Measurements from ENCODE around the gene ZNF710. TPM values are rescaled to one million over a fixed set of nuclear protein-coding genes. Genes with fewer than 3 reads are reported as not detected.

The ZNF710 gene
- total and polyA plus RNA-seq, 2 of the 4 experiments (the other 2 are of a cell fraction) = 7.6 to 8.2 TPM

- Histone ChIP-seq H2BK120ac (ENCODE audit: low read depth, low read length) (no peak overlapping the region), H3K4me3 (ENCODE audit: insufficient read depth, low read depth, low read length) (no peak overlapping the region), H3K4me1 (ENCODE audit: control insufficient read depth, insufficient read depth, low read length) (peaks cover 1% of the 10 kb centered on the region; the same call in 1 of the 2 replicates), H3K56ac (ENCODE audit: extremely low read depth, insufficient read depth, low read length) (no peak overlapping the region), H3K14ac (replicated peaks; ENCODE audit: low read depth, low read length) (no peak overlapping the region; the same call in 1 of the 2 replicates), H3K4me2 (ENCODE audit: low read depth, low read length) (no peak overlapping the region), H2AFZ (replicated peaks; ENCODE audit: low read length, poor library complexity) (no peak overlapping the region), H3K27me3 (ENCODE audit: control insufficient read depth, insufficient read depth, low read length) (no peaks in the 10 kb centered on the region), H4K8ac (ENCODE audit: low read depth in 2 of 2, low read length in 2 of 2) (0 out of 4 replicates have a peak overlapping the region, but pooled peaks of 1 of the 2 experiments have one; percentile 9), H3K27ac (ENCODE audit: insufficient read depth, low read length) (no peak overlapping the region), H3K9me3 (ENCODE audit: control insufficient read depth, insufficient read depth, low read length) (no peaks in the 10 kb centered on the region), H2BK20ac (ENCODE audit: low read depth, low read length) (no peak overlapping the region), H2AK5ac (ENCODE audit: low read depth, low read length) (0 out of 2 replicates have a peak overlapping the region, but pooled peaks have one; percentile 6), H2BK5ac (ENCODE audit: low read depth, low read length, poor library complexity, severe bottlenecking) (no peak overlapping the region), H3K18ac (ENCODE audit: low read depth, low read length) (no peak overlapping the region), H2AK9ac (replicated peaks; ENCODE audit: low read depth, low read length, poor library complexity) (peak overlapping the region; percentile 42), H4K20me1 (ENCODE audit: insufficient read depth, low read length) (peaks cover 17% of the 10 kb centered on the region), H4K91ac (ENCODE audit: insufficient read depth, low read depth, low read length) (no peak overlapping the region), H3K4ac (ENCODE audit: low read depth, low read length) (0 out of 2 replicates have a peak overlapping the region, but pooled peaks have one; percentile 19), H3K23ac (ENCODE audit: low read depth, low read length) (no peak overlapping the region), H2BK15ac (ENCODE audit: low read depth, low read length) (no peak overlapping the region; the same call in 2 of the 3 replicates), H3K36me3 (ENCODE audit: control insufficient read depth, insufficient read depth, low read length) (no peaks in the 10 kb centered on the region), H3K79me1 (ENCODE audit: low read depth in 1 of 2, low read length in 2 of 2) (peaks cover 4 to 57% of the 10 kb centered on the region in 2 experiments), H3K9ac (ENCODE audit: low read depth, low read length) (no peak overlapping the region), H4K5ac (ENCODE audit: low read depth, low read length) (no peak overlapping the region), H3K9me1 (ENCODE audit: insufficient read depth, low read length) (peaks cover 19% of the 10 kb centered on the region)
- ATAC-seq (ENCODE audit: low read depth) = no peak
- ChIA-PET CTCF (interaction anchor here (1.5 kb wide), 1 partner anchor 9 kb away, joined by 4 read pairs; no protein-coding TSS in a partner anchor), POLR2A (ENCODE audit: unreplicated experiment) (no interaction called here)
- DNase-seq = no peak
- dilution Hi-C loops (cut with HindIII; ENCODE audit: low sequenced_read_pairs, unreplicated experiment) = no loop called here
- 40% methylated on average over 2 of the region's 8 CpGs; no CpG with 5 or more reads in 1 of the 2 experiments for WGBS, 2 experiments (ENCODE audit: extremely low coverage in 2 of 2, insufficient read length in 1 of 2)
- intact Hi-C loops (cut with micrococcal nuclease) = no loop called here
- BruUV-seq (replicated peaks) = no TSS peak
- in situ Hi-C loops (cut with MboI; ENCODE audit: low sequenced_read_pairs) = no loop called here
- TF ChIP-seq SMC3 (IDR thresholded peaks at IDR 0.05; ENCODE audit: low read depth, low read length) (no peak), RCOR1 (IDR thresholded peaks at IDR 0.05; ENCODE audit: insufficient replicate concordance, low read length) (no peak), CEBPB (IDR thresholded peaks at IDR 0.05; ENCODE audit: low read depth, low read length) (no peak), POLR2A (IDR thresholded peaks at IDR 0.05; ENCODE audit: low read depth, low read length) (no peak), MXI1 (IDR thresholded peaks at IDR 0.05; ENCODE audit: borderline replicate concordance, low read depth, low read length) (no peak), ELK1 (IDR thresholded peaks at IDR 0.05; ENCODE audit: borderline replicate concordance, low read depth, low read length) (no peak), RFX5 (IDR thresholded peaks at IDR 0.05; ENCODE audit: low read depth, low read length) (no peak), MAZ (IDR thresholded peaks at IDR 0.05; ENCODE audit: borderline replicate concordance, low read depth, low read length) (no peak), CHD1 (IDR thresholded peaks at IDR 0.05; ENCODE audit: low read depth, low read length) (no peak), RAD21 (IDR thresholded peaks at IDR 0.05; ENCODE audit: low read length) (no peak), FOS (IDR thresholded peaks at IDR 0.05; ENCODE audit: low read depth, low read length) (no peak), NFE2L2 (IDR thresholded peaks at IDR 0.05; ENCODE audit: low read depth, low read length) (no peak), CTCF (conservative IDR thresholded peaks at IDR 0.05; ENCODE audit: low read depth, low read length) (no peak), MAFK (IDR thresholded peaks at IDR 0.05; ENCODE audit: low read depth, low read length) (no peak), BHLHE40 (IDR thresholded peaks at IDR 0.05; ENCODE audit: low read depth, low read length) (no peak)
- TF ChIP-seq, protein P1, sequence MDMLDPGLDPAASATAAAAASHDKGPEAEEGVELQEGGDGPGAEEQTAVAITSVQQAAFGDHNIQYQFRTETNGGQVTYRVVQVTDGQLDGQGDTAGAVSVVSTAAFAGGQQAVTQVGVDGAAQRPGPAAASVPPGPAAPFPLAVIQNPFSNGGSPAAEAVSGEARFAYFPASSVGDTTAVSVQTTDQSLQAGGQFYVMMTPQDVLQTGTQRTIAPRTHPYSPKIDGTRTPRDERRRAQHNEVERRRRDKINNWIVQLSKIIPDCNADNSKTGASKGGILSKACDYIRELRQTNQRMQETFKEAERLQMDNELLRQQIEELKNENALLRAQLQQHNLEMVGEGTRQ (IDR thresholded peaks at IDR 0.05; ENCODE audit: low read depth, low read length) = no peak
Observed at GRCh38 chr15:90062023-90062442, 60.9 kb downstream of the ZNF710 start.
